OCI-LY1 (cell line): ENCODE data around the gene FTCD.

Experiments used
- H2AFZ ChIP-seq: fragments of 200-600 bp; sonication (generic), shearing (Covaris generic); 2 replicates; pipeline ENCODE4 v1.6.0; 2014; ENCODE audit warnings: antibody characterized with exemption, mild to moderate bottlenecking, low read length
- H3F3A ChIP-seq: fragments of 200-600 bp; sonication (generic), shearing (Covaris generic); 2 replicates; pipeline ENCODE4 v1.6.0; 2014; ENCODE audit warnings: mild to moderate bottlenecking, antibody characterized with exemption, low read length, moderate library complexity; ENCODE audit not compliant: insufficient read depth
- H3K27ac ChIP-seq: fragments of 200-600 bp; sonication (generic); 2 replicates; pipeline ENCODE4 v1.5.1; 2014; ENCODE audit warnings: low read length, mixed run types, mild to moderate bottlenecking, low read depth; ENCODE audit not compliant: poor library complexity, severe bottlenecking
- H3K27me3 ChIP-seq: fragments of 200-600 bp; sonication (generic); 2 replicates; pipeline ENCODE4 v1.6.0; 2014; ENCODE audit warnings: antibody characterized with exemption, mild to moderate bottlenecking, low read length, moderate library complexity; ENCODE audit not compliant: insufficient read depth
- H3K36me3 ChIP-seq: fragments of 200-600 bp; sonication (generic); 2 replicates; pipeline ENCODE4 v1.6.1; 2014; ENCODE audit warnings: mild to moderate bottlenecking, antibody characterized with exemption, low read length, moderate library complexity, mixed read lengths; ENCODE audit not compliant: insufficient read depth
- H3K4me1 ChIP-seq: fragments of 200-600 bp; sonication (generic); 2 replicates; pipeline ENCODE4 v1.5.1; 2014; ENCODE audit warnings: mild to moderate bottlenecking, low read length, moderate library complexity; ENCODE audit not compliant: insufficient read depth, severe bottlenecking
- H3K4me2 ChIP-seq: fragments of 200-600 bp; sonication (generic), shearing (Covaris generic); 2 replicates; pipeline ENCODE4 v1.6.1; 2014; ENCODE audit warnings: low read length
- H3K4me3 ChIP-seq: fragments of 200-600 bp; sonication (generic); 2 replicates; pipeline ENCODE4 v1.5.1; 2014; ENCODE audit warnings: low read length, low read depth, mild to moderate bottlenecking, mixed read lengths; ENCODE audit not compliant: poor library complexity, severe bottlenecking
- H3K79me2 ChIP-seq: fragments of 200-600 bp; shearing (Covaris generic); 2 replicates; pipeline ENCODE4 v1.6.1; 2016; ENCODE audit warnings: mixed run types, low read length, mixed read lengths; ENCODE audit not compliant: insufficient read depth
- H3K9ac ChIP-seq: fragments of 200-600 bp; sonication (generic), shearing (Covaris generic); 2 replicates; pipeline ENCODE4 v1.6.1; 2014; ENCODE audit warnings: mild to moderate bottlenecking, low read length, mixed read lengths
- H3K9me2 ChIP-seq: fragments of 200-600 bp; sonication (generic), shearing (Covaris generic); 2 replicates; pipeline ENCODE4 v1.6.1; 2014; ENCODE audit warnings: low read depth, mild to moderate bottlenecking, low read length, mixed read lengths
- H3K9me3 ChIP-seq: fragments of 200-600 bp; shearing (Covaris generic); 2 replicates; pipeline ENCODE4 v1.6.1; 2014; ENCODE audit warnings: low read length, mixed read lengths
- H4K20me1 ChIP-seq: fragments of 200-600 bp; sonication (generic), shearing (Covaris generic); 2 replicates; pipeline ENCODE4 v1.6.0; 2016; ENCODE audit warnings: mild to moderate bottlenecking, low read length; ENCODE audit not compliant: insufficient read depth
- CTCF ChIP-seq: fragments of 200-600 bp; sonication (generic), shearing (Covaris generic); IDR thresholded peaks from 2 replicates; pipeline ENCODE4 v1.5.1; 2017; ENCODE audit warnings: mild to moderate bottlenecking, antibody characterized with exemption, low read length, moderate library complexity, mixed read lengths
- EZH2 ChIP-seq: fragments of 200-600 bp; sonication (generic), shearing (Covaris generic); IDR thresholded peaks from 2 replicates; pipeline ENCODE4 v1.8.0; 2017; ENCODE audit warnings: borderline replicate concordance, mixed run types, mild to moderate bottlenecking, antibody characterized with exemption, low read length, moderate library complexity, mixed read lengths

FTCD gene

GRCh38 chr21:46196733-46197132, 41.4 kb upstream of the FTCD start:
- Histone ChIP-seq H2AFZ (no peak overlapping the region), H4K20me1 (no peaks in the 10 kb centered on the region), H3F3A (no peaks in the 10 kb centered on the region), H3K4me2 (no peak overlapping the region), H3K4me3 (no peak overlapping the region), H3K9me3 (no peaks in the 10 kb centered on the region), H3K36me3 (peaks cover 88% of the 10 kb centered on the region), H3K4me1 (no peaks in the 10 kb centered on the region), H3K27me3 (no peaks in the 10 kb centered on the region), H3K9ac (no peak overlapping the region), H3K27ac (no peak overlapping the region), H3K9me2 (no peaks in the 10 kb centered on the region), H3K79me2 (no peaks in the 10 kb centered on the region)
- no peak for TF ChIP-seq CTCF
- TF ChIP-seq EZH2, result no peak

GRCh38 chr21:46195595-46196195, 40.3 kb upstream of the FTCD start:
- Histone ChIP-seq H3K9me2 (no peaks in the 10 kb centered on the region), H2AFZ (no peak overlapping the region), H3K79me2 (no peaks in the 10 kb centered on the region), H3K4me1 (no peaks in the 10 kb centered on the region), H3K9ac (no peak overlapping the region), H4K20me1 (no peaks in the 10 kb centered on the region), H3K4me3 (no peak overlapping the region), H3K4me2 (no peak overlapping the region), H3K36me3 (peaks cover 82% of the 10 kb centered on the region), H3K27me3 (no peaks in the 10 kb centered on the region), H3K27ac (no peak overlapping the region), H3K9me3 (no peaks in the 10 kb centered on the region), H3F3A (no peaks in the 10 kb centered on the region)
- no peak for TF ChIP-seq CTCF
- TF ChIP-seq EZH2, result no peak

- peaks cover 72% of the 10 kb centered on the region for H3K36me3 ChIP-seq
These were observed 39.3 kb upstream of the FTCD start for GRCh38 chr21:46194374-46195334.

More at GRCh38 chr21:46194374-46195334, 39.3 kb upstream of the FTCD start:
- Histone ChIP-seq H3F3A (no peaks in the 10 kb centered on the region), H3K9me3 (no peaks in the 10 kb centered on the region), H3K27me3 (no peaks in the 10 kb centered on the region), H3K27ac (no peak overlapping the region), H3K4me3 (no peak overlapping the region), H3K9me2 (no peaks in the 10 kb centered on the region), H2AFZ (no peak overlapping the region), H4K20me1 (no peaks in the 10 kb centered on the region), H3K4me2 (no peak overlapping the region), H3K79me2 (no peaks in the 10 kb centered on the region), H3K9ac (no peak overlapping the region), H3K4me1 (no peaks in the 10 kb centered on the region)
- TF ChIP-seq EZH2, result no peak
- TF ChIP-seq CTCF, result no peak
